GM23248 (cell line): ENCODE data around the gene RNLS. TPM values are rescaled to one million over a fixed set of nuclear protein-coding genes. Genes with fewer than 3 reads are reported as not detected.

Source experiments
- DNase-seq: peaks from one replicate; pipeline ENCODE4 v3.0.0-alpha.2; 2015
- H2AFZ ChIP-seq: fragments of 200-600 bp; sonication (generic); 2 replicates; pipeline ENCODE4 v1.6.1; 2016; ENCODE audit warnings: antibody characterized with exemption
- H3F3A ChIP-seq: fragments of 200-600 bp; sonication (generic); 2 replicates; pipeline ENCODE4 v1.6.1; 2016; ENCODE audit warnings: mild to moderate bottlenecking, antibody characterized with exemption, mixed run types; ENCODE audit not compliant: insufficient read depth
- H3K27ac ChIP-seq: fragments of 200-600 bp; sonication (generic); 2 replicates; pipeline ENCODE4 v1.5.1; 2016; ENCODE audit warnings: mild to moderate bottlenecking
- H3K27me3 ChIP-seq: fragments of 200-600 bp; sonication (generic); replicated peaks from 2 replicates; pipeline ENCODE4 v1.6.1; 2016; ENCODE audit warnings: mild to moderate bottlenecking; ENCODE audit not compliant: insufficient read depth
- H3K36me3 ChIP-seq: fragments of 200-600 bp; sonication (generic); 2 replicates; pipeline ENCODE4 v1.6.1; 2016; ENCODE audit warnings: low read depth, mild to moderate bottlenecking
- H3K4me1 ChIP-seq: fragments of 200-600 bp; sonication (generic); 2 replicates; pipeline ENCODE4 v1.6.1; 2016; ENCODE audit warnings: mild to moderate bottlenecking; ENCODE audit not compliant: insufficient read depth
- H3K4me2 ChIP-seq: fragments of 200-600 bp; sonication (generic); one replicate; pipeline ENCODE4 v1.6.1; 2016; ENCODE audit warnings: mild to moderate bottlenecking; ENCODE audit not compliant: unreplicated experiment
- H3K4me3 ChIP-seq: fragments of 200-600 bp; sonication (generic); 2 replicates; pipeline ENCODE4 v1.5.1; 2016; ENCODE audit warnings: mild to moderate bottlenecking
- H3K79me2 ChIP-seq: fragments of 200-600 bp; sonication (generic); 2 replicates; pipeline ENCODE4 v1.6.1; 2016; ENCODE audit warnings: mild to moderate bottlenecking; ENCODE audit not compliant: insufficient read depth
- H3K9ac ChIP-seq: fragments of 200-600 bp; sonication (generic); 2 replicates; pipeline ENCODE4 v1.6.1; 2016; ENCODE audit warnings: mild to moderate bottlenecking
- H3K9me2 ChIP-seq: fragments of 200-600 bp; sonication (generic); 2 replicates; pipeline ENCODE4 v1.6.1; 2016; ENCODE audit warnings: mixed run types, mild to moderate bottlenecking, moderate library complexity; ENCODE audit not compliant: insufficient read depth
- H3K9me3 ChIP-seq: fragments of 200-600 bp; sonication (generic); one replicate; pipeline ENCODE4 v1.6.1; 2017; ENCODE audit warnings: low read depth
- H4K20me1 ChIP-seq: fragments of 200-600 bp; sonication (generic); 2 replicates; pipeline ENCODE4 v1.6.0; 2016; ENCODE audit not compliant: insufficient read depth
- EZH2 ChIP-seq: fragments of 200-600 bp; sonication (generic); IDR thresholded peaks from 2 replicates; pipeline ENCODE4 v1.6.1; 2018; ENCODE audit warnings: antibody characterized with exemption, mild to moderate bottlenecking; ENCODE audit not compliant: insufficient read depth, poor library complexity, severe bottlenecking
- EZH2phosphoT487 ChIP-seq: fragments of 200-600 bp; sonication (generic); IDR thresholded peaks from 2 replicates; pipeline ENCODE4 v1.6.1; 2018; ENCODE audit warnings: antibody characterized with exemption, moderate library complexity, mild to moderate bottlenecking, low read depth; ENCODE audit not compliant: insufficient read depth
- WGBS, 2 experiments: methylation state at CpG; one replicate each; pipeline ENCODE4 v1.1.6; 2015 to 2017; ENCODE audit warnings: low lambda C conversion rate in 2 of 2, low coverage in 1 of 2; ENCODE audit errors: missing lambda C conversion rate in 2 of 2; 5-methylcytosine and 5-hydroxymethylcytosine counted together
- in situ Hi-C: fragments of 300-500 bp; cut with MboI; formaldehyde crosslinking; loops from 2 replicates; pipeline ENCODE4 v1.15.0; 2020
- polyA plus RNA-seq: library from polyadenylated mRNA; unstranded; fragments of >200 nt; fragmentation: Nextera tagmentation; extraction: Ambion mirVana; gene quantifications from 2 replicates; pipeline ENCODE4 v1.2.1, GENCODE V29; 2016
- total RNA-seq: library from RNA; depleted of rRNA; stranded (reverse); fragments of >200 nt; shearing (Covaris generic); gene quantifications from 2 replicates; pipeline ENCODE4 v1.2.3, GENCODE V29; 2014

RNLS gene
- total and polyA plus RNA-seq, 2 experiments from 2014 or later: 11.5 to 23.1 TPM

DNA sequence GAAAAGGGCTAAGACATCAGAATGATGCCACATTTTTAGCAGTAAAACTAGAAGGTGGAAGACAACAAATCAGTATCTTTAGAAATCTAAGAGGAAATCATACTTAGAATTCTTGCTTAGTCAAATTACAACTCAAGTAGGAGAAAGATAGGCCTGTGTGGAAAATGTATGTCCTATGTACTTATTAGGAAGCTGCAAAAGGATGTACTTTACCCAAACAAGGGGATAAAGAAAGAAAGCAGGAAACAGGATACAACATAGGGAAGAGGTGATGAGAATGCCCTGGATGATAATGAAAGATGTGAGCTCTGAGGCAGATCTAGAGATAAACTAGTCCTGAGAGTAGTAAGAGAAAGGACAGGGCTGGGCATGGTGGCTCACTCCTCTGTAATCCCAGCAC is 54.9 kb downstream of the RNLS start:
- H3K27me3 ChIP-seq: no peaks in the 10 kb centered on the region
- no peak for TF ChIP-seq EZH2
- no peak for TF ChIP-seq EZH2phosphoT487
- peaks cover 5% of the 10 kb centered on the region; the same call in 1 of the 2 replicates for H3F3A ChIP-seq
- H3K4me3 ChIP-seq: no peak overlapping the region
- peaks cover 6% of the 10 kb centered on the region; the same call in 1 of the 2 replicates for H3K4me1 ChIP-seq
- no peaks in the 10 kb centered on the region for H3K9me2 ChIP-seq
- in situ Hi-C loops: no loop called here
- no peak for DNase-seq
- H3K4me2 ChIP-seq: no peak overlapping the region
- H3K9ac ChIP-seq: no peak overlapping the region
- no peaks in the 10 kb centered on the region for H3K79me2 ChIP-seq
- H3K36me3 ChIP-seq: no peaks in the 10 kb centered on the region; the same call in 1 of the 2 replicates
- no peak overlapping the region for H3K27ac ChIP-seq
- peak overlapping the region; percentile 36; the same call in 1 of the 2 replicates for H2AFZ ChIP-seq
- H3K9me3 ChIP-seq: no peaks in the 10 kb centered on the region
- no peaks in the 10 kb centered on the region for H4K20me1 ChIP-seq

DNA sequence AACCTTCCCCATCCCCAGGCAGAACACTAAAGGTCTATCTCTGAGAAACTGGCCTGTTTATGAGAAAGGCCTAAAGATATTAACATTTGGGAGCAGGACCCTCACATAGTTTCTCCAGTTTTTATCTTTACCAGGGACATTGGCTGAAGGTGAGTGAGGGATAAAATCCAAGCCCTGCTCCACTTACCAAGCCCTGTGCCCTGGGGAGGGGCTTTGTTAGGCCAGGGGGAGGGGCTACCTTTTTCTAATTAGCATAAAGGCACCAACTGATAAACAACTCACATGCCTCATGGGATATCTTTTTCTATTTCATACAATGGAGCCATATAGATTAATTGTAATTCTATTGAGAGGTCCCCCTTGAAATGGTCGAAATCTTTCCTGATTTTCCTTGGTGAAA is 55.9 kb downstream of the RNLS start:
- no peak for TF ChIP-seq EZH2phosphoT487
- no peak for TF ChIP-seq EZH2
- no peak overlapping the region for H3K9ac ChIP-seq
- no peaks in the 10 kb centered on the region for H3K27me3 ChIP-seq
- no peaks in the 10 kb centered on the region for H3K79me2 ChIP-seq
- no peak for DNase-seq
- no peak overlapping the region for H3K4me2 ChIP-seq
- H3K36me3 ChIP-seq: no peaks in the 10 kb centered on the region; the same call in 1 of the 2 replicates
- no peaks in the 10 kb centered on the region for H3K9me2 ChIP-seq
- no peaks in the 10 kb centered on the region for H3K9me3 ChIP-seq
- peaks cover 6% of the 10 kb centered on the region; the same call in 1 of the 2 replicates for H3K4me1 ChIP-seq
- no peaks in the 10 kb centered on the region for H4K20me1 ChIP-seq
- H3K4me3 ChIP-seq: no peak overlapping the region
- no peak overlapping the region for H2AFZ ChIP-seq
- no peak overlapping the region for H3K27ac ChIP-seq
- WGBS, 2 experiments: 97 to 100% methylated on average over 1 of the region's 1 CpG
- H3F3A ChIP-seq: peaks cover 5% of the 10 kb centered on the region; the same call in 1 of the 2 replicates
- in situ Hi-C loops: no loop called here

DNA sequence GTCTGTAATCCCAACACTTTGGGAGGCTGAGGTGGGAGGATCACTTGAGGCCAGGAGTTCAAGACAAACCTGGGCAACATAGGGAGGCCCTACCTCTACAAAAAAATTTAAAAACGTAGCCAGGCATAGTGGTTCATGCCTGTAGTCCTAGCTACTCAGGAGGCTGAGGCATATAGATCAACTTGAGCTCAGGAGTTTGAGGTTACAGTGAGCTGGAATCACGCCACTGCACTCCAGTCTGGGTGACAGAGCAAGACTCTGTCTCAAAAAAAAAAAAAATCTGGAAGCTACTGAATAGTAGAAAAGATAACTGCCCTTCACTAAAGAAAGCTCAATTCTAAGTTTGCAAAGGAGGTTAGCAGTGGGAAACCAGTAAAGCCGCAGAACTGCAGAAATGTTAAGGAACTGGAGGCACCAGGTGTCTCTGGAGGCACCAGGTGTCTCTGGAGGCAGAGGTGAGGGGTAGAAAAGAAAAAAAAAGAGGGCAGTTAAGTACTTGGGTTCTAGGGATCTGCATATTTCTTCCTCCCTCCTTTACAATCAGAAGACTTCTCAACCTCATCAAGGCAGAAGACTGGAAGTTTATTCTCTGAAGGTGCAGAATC is 56.5 kb downstream of the RNLS start:
- H2AFZ ChIP-seq: no peak overlapping the region
- no peaks in the 10 kb centered on the region for H4K20me1 ChIP-seq
- no peak overlapping the region for H3K9ac ChIP-seq
- H3K79me2 ChIP-seq: no peaks in the 10 kb centered on the region
- no peaks in the 10 kb centered on the region for H3K9me3 ChIP-seq
- DNase-seq: no peak
- TF ChIP-seq EZH2 (no peak), EZH2phosphoT487 (no peak)
- H3K4me3 ChIP-seq: no peak overlapping the region
- H3K9me2 ChIP-seq: no peaks in the 10 kb centered on the region
- no peaks in the 10 kb centered on the region for H3K36me3 ChIP-seq
- no peak overlapping the region for H3K4me2 ChIP-seq
- in situ Hi-C loops: no loop called here
- peaks cover 6% of the 10 kb centered on the region; the same call in 1 of the 2 replicates for H3K4me1 ChIP-seq
- peaks cover 5% of the 10 kb centered on the region; the same call in 1 of the 2 replicates for H3F3A ChIP-seq
- 74 to 85% methylated on average over 3 of the region's 3 CpGs for WGBS, 2 experiments
- H3K27me3 ChIP-seq: no peaks in the 10 kb centered on the region
- H3K27ac ChIP-seq: no peak overlapping the region

DNA sequence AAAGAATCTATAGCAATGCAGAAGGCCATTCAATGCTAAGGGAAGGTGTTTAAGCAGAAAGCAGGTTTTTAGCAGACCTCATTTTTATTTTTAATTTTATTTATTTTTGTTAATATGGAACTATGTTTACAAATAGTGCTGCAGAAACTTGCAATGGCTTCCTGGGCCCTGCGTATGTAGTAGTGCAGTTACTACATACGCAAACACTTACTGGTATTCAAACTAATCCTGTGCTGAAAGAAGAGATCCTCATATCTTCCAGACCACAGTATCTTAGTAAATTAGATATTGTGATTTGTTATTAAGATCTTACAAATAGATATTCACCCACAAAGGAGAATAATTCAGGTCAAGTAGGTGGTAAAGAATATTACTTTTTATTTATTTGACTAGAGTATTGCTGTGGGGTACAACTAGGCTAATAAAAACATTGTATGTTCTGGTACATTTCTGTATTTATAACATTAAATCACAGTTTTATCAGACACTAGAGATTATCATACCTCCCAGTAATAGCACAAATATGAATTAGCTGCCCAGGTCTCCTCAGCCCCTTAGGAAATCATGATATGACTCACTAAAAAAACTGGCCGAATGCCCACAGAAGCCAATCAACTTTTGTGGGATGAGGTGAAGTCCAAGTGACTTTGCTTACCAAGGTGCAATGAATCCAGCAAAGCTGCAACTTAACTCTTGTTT is 57.6 kb downstream of the RNLS start:
- H3K9me3 ChIP-seq: no peaks in the 10 kb centered on the region
- 83 to 92% methylated on average over 3 of the region's 3 CpGs for WGBS, 2 experiments
- peak; percentile 50 for DNase-seq
- H2AFZ ChIP-seq: no peak overlapping the region
- H3K4me3 ChIP-seq: no peak overlapping the region
- no peaks in the 10 kb centered on the region for H4K20me1 ChIP-seq
- in situ Hi-C loops: no loop called here
- no peaks in the 10 kb centered on the region for H3K27me3 ChIP-seq
- no peaks in the 10 kb centered on the region for H3K36me3 ChIP-seq
- no peak overlapping the region for H3K9ac ChIP-seq
- H3K27ac ChIP-seq: no peak overlapping the region
- H3F3A ChIP-seq: peaks cover 5% of the 10 kb centered on the region; the same call in 1 of the 2 replicates
- H3K79me2 ChIP-seq: no peaks in the 10 kb centered on the region
- no peaks in the 10 kb centered on the region for H3K9me2 ChIP-seq
- H3K4me1 ChIP-seq: peaks cover 6% of the 10 kb centered on the region; the same call in 1 of the 2 replicates
- no peak overlapping the region for H3K4me2 ChIP-seq
- TF ChIP-seq EZH2phosphoT487: no peak
- no peak for TF ChIP-seq EZH2
